Fibroblast of lung (primary cell): ENCODE results near the gene DIAPH1.

ENCODE experiments used
- CTCF ChIP-seq, 2 donors: IDR thresholded peaks in 1 of 2; conservative IDR thresholded peaks in 1 of 2; 1 replicate in 1 of 2; 2 replicates in 1 of 2; pipeline ENCODE4 v1.5.1; 2011 to 2012; ENCODE audit warnings: low read length in 2 of 2, control low read depth in 1 of 2, inconsistent platforms in 1 of 2, low read depth in 1 of 2, mild to moderate bottlenecking in 1 of 2
- EZH2 ChIP-seq: IDR thresholded peaks from 2 replicates; pipeline ENCODE4 v1.5.1; 2012; ENCODE audit warnings: low read length, control low read depth, mild to moderate bottlenecking; ENCODE audit errors: missing control alignments

GRCh38 chr5:141609044-141609443 lies 9.8 kb downstream of the DIAPH1 start:
- TF ChIP-seq CTCF (conservative IDR thresholded peaks at IDR 0.05 in 1 of 2, IDR thresholded peaks at IDR 0.05 in 1 of 2; ENCODE audit: low read depth in 1 of 2, low read length in 2 of 2) (no peak), EZH2 (no peak)
